IPS DF 4.7 (cell line): Measurements from ENCODE around the gene MASP2.
"Not testable (repeated sequence)": the region's sequence is repeated elsewhere in the genome, so short reads cannot be mapped to it uniquely, and the experiment has no call there.

Experiments used
- DNase-seq: peaks from one replicate; pipeline ENCODE4 v3.0.0-alpha.2; 2013; ENCODE audit warnings: low spot score; ENCODE audit errors: extremely low read depth

Gene MASP2

DNA sequence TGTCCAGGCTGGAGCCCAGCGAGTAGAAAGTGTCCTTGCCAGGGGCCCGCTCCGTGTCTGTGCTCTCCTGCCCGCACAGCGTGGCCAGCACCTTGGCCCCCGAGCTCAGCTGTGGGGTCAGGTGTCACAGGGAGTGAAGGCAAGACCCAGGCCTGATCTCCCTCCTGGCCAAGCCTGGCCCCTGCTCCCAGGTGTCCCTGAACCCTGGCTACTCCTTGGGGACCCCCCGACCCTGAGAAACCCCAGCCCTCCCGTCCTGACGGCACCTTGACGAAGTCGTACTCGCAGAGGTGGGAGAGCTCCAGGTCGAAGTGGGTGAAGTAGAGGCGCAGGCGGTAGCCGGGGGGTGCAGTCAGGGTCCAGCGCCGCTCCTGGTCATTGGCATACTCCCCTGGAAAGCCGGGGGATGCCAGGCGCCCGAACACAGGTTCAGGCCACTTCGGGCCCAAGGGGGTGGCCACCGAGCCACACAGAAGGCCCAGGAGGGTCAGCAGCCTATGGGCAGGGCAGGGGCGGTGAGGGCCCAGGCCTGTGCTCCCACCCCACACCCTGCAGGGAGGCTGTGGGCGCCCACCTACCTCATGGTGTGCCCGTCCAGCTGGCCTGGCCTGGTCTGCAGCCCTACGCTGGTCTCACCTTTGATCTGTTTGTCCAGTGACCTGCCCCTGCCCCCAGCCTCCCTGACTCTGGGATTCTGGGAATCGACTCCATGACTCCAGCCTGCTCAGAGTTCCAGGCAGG, at the start of gene MASP2:
Gene MASP2 (minus strand): TSS at position 615 of the 741 bp plus-strand sequence. CDS start 32 bp downstream, at position 583.
- DNase-seq = no peak

DNA sequence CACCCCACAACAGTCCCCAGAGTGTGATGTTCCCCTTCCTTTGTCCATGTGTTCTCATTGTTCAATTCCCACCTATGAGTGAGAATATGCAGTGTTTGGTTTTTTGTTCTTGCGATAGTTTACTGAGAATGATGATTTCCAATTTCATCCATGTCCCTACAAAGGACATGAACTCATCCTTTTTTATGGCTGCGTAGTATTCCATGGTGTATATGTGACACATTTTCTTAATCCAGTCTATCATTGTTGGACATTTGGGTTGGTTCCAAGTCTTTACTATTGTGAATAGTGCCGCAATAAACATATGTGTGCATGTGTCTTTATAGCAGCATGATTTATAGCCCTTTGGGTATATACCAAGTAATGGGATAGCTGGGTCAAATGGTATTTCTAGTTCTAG, 36.7 kb upstream of the MASP2 start:
- DNase-seq = not testable (repeated sequence)

DNA sequence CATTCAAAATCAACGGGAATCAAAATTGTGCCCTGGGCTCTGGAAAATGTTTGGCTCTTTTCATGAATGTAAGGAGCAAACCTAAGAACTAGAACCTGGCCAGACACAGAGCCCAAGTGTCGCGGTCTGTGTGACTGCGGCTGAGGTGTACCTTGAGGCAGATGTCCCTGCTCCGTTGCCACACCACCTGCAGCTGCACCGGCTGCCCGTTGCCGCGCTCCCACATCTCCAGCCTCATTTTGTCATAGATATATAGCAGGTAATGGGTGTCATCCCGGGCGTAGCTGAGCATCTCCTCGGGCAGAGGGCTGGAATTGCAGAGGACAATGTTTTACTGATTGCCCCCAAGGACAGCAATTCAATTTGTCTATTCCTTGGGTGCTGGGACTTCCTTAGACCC, 33.9 kb upstream of the MASP2 start:
- DNase-seq = no peak

DNA sequence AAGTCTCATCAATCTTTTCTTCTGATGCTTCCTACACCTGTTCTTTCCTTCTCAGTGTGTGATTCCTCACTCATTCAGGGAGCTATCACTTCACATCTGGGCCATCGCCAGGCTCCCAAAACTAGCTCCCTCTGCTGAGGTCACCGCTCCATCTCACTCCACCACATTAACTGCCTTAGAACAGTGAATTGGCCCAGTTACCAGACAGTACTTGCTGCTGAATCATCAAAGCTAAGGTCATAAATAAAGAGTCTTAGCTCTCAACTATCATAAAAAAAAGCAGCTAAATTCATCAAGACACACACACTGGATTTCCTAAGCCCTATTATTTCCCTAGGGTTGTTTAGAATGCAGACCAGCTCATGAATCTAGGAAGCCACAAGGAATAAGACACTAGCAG, 31.6 kb upstream of the MASP2 start:
- DNase-seq = no peak

DNA sequence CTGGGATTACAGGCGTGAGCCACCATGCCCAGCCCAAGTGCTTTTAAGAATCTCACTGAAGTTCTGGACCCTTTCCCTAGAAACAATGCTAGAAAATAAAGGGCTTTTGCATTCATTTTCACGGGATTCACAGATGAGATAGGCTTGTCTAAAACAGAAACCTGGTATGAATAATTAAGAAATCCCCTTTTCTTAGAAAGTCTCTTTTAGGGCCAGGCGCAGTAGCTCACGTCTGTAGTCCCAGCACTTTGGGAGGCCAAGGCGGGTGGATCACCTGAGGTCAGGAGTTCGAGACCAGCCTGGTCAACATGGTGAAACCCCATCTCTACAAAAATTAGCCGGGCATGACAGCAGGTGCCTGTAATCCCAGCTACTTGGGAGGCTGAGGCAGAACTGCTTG, 26.4 kb upstream of the MASP2 start:
- DNase-seq = not testable (repeated sequence)

DNA sequence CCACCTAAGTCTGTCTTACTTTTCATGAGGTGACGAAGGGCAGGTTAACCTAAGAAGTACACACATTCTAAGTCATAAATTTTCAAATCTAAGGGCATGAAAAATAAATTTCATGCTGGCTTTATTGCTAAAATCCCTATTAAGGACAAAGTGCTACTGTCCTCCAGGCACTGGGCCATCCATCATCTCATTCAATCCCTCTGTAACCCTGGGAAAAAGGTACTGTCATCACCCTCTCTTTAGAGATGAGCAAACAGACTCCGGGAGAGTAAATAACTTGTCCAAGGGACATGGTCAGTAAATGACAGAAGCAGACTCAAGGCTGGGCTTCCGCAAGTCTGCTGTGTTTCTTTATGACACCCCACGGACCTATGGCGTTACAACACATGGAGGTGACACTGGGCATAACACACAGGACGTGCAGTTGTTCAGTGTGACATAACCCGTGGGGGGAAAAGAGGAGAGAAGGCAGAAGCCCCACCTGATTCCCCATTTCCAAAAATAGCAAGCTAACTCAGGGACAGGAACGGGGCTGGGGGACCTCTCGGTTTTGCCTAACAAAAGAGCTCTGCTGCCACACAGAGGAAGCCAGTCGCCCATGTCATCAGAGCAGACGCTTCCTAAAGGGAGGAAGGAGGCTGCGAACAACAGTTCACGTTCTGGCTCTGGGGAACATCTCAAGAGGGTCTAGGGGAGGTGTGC, 25.3 kb upstream of the MASP2 start:
- no peak for DNase-seq

DNA sequence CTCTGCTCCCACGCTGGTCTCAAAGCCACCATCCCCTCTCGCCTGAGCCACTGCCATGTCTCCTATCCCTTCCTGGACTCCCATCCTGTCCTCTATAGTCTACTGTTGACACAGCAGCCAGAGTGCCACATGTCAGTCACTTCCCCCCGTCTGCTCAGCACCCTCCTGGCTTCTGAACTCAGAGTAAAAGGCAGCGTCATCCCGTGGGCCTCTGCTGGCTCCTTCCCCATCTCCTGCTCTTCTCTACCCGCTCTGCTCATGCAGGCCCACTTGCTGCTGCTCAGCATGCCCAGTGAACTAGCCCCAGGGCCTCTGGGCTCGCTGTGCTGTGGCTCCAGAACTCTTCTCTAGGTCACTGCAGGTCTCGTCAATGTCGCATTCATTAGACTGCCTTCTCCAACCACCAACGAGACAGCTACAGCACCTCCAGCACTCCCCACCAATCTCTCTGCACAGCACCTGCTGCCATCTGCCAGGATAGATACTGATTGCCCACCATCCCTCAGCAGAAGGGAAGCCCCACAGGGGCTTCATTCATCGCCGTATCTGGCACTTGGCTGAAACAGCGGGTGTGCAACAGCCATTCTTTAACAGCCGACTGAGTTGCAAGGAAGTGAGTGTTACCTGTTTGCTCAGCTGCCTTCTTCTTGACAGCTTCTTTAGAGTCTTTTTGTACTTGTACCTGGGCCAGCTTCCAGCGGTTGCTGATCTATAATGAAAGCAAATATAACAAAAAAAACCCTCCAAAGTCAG, 24.6 kb upstream of the MASP2 start:
- no peak for DNase-seq

DNA sequence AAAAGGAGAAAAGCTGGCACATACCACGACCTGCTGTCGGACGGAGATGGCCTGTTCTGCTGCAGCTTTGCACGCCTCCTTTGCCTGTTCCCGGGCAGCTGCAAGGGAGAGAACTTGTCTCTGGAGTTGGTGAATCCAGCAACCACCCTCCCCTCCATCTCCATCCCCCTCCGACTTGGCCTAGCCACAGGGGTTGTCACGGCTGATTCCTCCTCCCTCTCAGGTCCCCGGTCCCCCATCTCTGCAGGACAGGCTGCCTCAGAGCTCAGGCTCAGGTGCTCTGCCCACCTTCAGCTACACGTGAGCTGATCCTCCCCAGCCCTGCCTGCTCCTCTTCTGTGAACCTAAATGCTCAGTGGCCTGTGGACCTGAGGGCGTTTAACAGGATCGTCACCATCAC, 23.8 kb upstream of the MASP2 start:
- no peak for DNase-seq

DNA sequence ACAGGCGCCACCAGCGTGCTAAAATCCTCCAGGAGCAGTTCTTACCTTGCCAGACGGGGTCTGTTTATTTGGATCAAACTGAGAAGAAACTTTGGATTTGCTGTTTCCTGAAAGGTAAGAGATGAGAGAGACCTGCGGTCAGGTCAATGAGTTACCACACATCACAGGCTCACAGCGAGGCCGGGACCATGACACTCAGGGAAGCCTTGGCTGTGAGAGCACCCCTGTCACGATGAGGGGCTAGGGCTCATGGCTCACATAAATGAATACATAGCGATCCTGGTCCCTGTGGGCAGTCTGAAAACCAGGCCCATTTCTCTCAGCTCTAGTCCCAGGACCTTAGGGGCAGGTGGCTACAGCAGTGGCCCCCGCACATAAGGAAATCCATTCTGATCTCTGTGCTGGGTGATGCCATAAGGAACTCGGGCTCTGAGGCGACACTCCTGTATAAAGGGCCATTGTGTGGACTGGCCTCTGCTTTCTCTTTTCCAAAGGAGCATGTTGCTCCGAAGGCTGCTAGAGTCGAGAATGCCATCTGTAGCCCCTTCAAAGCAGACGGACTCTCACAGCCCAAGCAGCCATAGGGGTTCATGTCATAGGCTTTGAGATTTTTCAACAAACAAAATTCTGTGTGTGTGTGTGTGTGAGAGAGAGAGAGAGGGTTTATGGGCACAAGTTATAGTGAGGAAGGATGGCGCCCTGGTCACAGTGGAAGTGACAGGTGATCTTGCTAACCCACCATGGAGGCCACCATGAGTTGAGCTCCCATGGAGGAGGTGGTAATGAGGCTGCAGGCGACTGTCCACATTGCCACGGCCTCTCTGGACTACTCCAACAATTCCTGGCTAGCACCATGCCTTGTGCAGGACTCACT, 21.8 kb upstream of the MASP2 start:
- no peak for DNase-seq

DNA sequence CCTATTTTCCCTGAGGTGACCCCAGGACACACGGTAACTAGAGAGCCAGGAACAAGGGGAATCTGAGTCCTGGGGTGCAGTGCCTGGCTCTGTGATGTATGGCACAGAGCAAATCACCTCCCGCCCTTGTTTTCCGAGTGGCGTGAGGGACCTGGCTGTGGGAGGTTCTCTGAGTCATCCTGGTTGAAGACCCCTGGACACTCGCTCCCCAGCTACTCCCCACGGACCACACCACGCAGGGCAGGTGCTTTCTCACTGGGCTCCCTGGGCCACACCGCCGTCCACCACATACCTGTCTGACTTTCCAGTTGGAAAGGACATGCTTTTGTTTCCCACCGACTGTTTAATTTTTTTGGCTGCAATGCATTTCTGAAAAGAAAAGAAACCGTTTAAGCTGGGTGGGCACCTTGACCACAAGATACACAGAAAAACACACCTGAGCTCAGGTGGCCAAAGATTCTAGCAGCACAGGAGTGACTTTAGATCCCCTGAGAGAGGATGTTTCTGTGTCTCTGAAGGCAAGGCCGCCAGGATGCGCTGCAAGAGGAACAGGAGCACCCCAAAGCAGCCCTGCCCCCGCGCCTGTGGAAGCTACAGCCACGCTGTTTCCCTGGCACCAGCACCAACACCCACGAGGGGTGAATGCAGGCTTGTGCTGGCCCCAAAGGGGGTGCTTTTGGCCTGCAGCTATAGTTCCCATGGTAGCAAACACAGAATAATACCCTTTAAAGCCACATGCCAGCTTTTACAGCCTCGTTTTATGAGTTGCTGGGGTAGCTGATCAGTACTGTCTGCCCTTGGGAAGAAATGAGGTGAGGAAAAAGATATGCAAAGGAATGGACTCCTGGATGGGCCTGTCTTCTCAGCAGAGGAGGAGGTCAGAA, 20.9 kb upstream of the MASP2 start:
- DNase-seq = no peak

DNA sequence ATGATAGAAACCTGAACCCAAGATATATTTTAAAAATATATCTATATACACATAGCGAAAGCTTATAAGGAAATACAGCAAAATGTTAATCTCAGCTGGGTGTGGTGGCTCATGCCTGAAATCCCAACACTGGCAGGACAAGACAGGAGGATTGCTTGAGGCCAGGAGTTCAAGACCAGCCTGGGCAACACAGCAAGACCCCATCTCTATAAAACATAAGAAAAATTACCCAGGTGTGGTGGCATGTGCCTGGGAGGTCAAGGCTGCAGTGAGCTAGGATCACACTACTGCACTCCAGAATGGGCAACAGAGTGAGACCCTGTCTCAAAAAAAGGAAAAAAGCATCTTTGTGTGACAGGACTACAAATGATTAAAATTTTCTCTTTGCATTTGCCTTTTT, 18.8 kb upstream of the MASP2 start:
- DNase-seq = no peak

DNA sequence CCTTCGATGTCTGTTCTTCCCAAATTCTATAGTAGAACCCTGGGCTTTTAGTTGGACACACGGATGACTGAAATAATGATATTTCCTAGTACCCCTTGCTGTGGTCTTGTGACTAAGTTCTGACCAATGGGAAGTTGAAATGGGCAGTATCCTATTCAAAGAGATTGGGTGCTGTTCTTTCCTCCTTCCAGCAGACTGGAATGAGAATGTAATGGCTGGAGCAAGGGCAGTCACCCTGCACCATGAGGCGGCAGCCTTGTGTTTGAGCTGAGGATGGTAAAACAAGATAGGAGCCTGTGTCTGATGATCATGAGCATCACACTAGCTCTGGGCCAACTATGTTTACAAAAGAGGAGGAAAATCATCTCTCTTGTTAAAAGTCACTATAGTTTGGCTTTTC, 17.9 kb upstream of the MASP2 start:
- DNase-seq = no peak

DNA sequence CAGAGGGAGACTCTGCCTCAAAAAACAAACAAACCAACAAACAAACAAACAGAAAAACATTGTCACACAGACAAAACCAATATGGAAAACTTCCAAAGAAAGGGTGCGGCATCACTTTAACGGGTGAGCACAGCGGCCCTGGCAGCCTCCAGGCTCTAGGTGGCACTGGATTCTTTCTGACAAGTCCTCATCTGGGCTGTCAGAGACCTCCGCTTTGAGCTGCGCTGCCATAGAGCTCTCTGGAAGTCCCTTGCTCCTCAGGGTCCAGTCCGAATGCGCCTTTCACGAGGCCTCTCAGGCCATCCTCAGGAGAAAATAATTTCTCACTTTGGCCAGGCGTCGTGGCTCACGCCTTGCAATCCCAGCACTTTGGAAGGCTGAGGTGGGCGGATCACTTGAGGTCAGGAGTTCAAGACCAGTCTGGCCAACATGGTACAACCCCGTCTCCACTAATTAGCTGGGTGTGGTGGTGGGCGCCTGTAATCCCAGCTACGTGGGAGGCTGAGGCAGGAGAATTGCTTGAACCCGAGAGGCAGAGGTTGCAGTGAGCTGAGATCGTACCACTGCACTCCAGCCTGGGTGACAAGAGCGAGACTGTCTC, 17.0 kb upstream of the MASP2 start:
- not testable (repeated sequence) for DNase-seq

DNA sequence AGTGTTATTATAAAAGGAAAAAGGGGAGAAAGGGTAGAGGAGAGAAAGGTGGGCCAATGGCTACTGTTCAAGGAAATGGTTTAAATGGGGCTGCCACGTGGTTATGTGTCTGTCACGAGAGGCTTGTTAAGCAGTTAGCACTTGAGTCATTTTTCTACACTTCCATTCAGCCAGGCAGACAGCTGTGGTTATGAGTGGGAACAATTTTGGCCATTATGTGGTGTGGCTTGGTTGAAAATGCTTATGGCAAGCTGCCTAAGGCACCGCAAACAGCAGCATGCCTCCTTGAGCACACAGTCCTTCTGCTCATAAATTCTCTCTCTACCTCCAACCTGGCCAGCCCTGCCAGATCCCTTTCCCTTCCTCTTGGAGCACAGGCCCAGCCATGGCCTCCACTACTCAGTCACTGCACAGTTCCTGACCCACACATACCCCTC, 15.9 kb upstream of the MASP2 start:
- no peak for DNase-seq

DNA sequence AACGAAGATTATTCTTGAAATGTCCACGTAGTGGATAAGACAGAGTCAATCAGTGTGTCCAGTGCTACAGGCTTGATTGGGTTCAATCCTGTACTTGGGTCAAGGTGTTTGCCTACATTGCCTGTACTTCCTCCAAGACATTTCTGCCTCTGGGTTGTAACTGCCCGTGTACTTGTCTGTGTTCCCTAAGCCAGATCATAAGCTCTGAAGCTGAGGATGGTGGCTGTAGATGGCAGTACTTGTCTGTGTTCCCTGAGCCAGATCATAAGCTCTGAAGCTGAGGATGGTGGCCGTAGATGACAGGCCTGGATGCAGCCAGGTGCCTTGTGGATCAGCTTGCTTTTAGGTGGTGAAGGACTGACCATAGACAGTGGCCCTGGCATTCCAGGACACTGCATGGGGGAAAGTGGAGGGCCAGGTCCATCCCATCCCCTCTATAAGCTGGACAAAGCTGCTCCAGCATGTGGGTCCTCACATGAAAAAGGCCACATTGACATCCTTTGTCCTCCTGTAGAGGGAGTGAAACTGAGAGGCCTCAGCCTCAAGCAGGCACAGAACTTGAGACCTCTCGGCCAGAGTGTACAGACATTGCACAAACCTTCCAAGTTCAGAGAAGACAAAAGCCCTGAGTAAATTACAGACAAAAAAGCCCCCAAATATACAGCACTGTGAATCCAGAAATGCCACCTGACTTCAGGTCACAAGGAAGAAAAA, 14.8 kb upstream of the MASP2 start:
- DNase-seq = no peak

DNA sequence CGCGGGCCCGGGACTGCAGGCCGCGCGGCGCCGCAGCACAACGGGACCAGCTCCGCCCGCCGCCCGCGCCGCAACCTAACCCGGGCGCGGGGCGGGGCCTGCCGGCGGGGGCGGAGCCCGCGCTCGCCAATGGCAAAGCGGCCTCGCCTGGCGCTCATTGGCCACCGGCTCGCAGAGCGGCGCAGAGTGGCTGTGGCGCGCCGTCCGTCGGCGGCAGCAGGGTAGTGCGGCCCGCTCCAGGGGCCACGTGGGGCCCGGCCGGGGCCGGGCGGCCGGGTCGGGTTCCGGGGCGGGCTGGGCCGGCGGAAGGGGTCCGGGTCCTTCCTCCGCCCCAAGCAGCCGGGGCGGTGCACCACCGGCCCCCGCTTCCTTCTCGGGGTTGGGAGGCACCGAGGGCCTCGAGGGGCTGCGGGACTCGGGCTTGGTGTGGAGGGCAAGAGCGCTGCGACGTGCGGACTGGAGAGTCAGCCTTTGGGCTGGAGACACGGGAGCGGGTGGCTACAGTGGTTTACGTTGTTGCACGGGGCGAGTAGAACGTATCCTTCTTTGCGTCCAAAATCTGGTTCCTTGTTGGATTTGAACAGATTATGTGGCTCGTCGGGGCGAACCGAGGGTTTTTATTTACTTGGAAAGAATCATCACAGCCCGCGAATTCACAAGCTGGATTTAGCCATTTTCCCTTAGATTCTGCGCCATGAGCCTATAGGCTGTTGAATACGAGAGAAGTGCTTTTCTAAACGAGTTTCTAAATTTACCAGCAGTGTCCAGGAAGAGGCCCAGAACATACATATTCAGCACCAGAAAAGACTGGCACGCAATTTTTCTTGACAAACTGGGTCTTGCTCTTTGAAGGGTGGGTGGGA, 13.2 kb upstream of the MASP2 start, which contains the start of gene SRM:
Gene SRM (minus strand): TSS at position 51 of the 863 bp plus-strand sequence. CDS start 75 bp downstream, outside the sequence.
- no peak for DNase-seq

DNA sequence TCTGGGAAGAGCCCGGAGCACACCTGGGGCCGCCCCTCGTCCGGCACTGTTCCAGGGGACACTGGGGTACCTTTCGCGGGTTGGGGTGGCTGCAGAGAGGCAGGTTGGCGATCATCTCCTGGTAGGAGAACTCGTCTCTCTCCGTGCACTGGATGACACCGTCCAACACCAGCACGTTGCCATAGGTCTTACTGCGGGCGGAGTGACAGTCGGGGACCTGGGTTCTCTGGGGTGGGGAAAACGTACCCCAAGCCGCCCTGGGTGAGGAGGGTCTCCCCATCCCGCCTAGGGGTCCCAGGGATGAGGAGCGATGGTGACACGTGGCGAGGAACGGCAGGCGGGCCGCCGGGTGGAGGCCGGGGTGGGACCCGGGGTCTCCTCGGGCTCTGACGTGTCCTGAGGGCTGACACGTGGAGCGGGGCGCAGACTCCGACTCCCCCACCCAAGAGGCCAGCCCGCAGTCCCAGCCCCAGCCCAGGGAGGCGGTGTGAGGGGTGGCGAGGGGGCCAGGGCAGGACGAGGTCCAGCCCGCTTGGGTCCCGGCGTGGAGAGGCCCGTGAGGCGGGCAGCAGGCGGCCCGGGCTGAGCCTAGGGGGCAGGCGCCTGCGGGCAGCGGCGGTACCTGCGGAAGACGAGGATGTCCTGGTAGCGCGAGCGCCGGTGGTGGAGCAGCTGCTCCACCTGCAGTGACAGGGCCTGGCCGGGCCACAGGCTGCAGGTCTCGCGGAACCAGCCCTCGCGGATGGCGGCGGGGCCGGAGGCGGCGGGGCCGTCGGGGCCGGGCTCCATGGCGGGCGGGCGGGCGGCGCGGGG, 12.3 kb upstream of the MASP2 start:
- no peak for DNase-seq
